K562 (cell line): ENCODE measurements around the gene CFAP221. TPM values are rescaled to one million over a fixed set of nuclear protein-coding genes. Genes with fewer than 3 reads are reported as not detected.

Source experiments
- ATAC-seq: fragments of 200-7000 bp; cut with Tn5 transposase; 3 replicates; pipeline ENCODE4 v1.9.1; 2020; ENCODE audit warnings: moderate library complexity
- BruUV-seq: library from RNA; stranded (reverse); fragments of 400-500 nt; replicated peaks from 2 replicates; lab custom pipeline; 2021; lab: Mats Ljungman, UMichigan
- CTCF ChIA-PET: fragments of 300-600 bp; formaldehyde crosslinking; extraction: SDS; loops from one replicate; lab custom pipeline; 2021; ENCODE audit warnings: low intra/inter-chr PET ratio; lab: Yijun Ruan, JAX
- POLR2A ChIA-PET: fragments of 300-600, 350-650 bp; sonication (Branson Sonifier 250); formaldehyde crosslinking; extraction: SDS; loops from one replicate; lab custom pipeline; 2021; ENCODE audit warnings: antibody characterized with exemption, inconsistent platforms; lab: Yijun Ruan, JAX
- DNase-seq, 4 experiments: peaks; one replicate each; pipeline versions ENCODE4 v3.0.0 to v3.0.0-alpha.2; 2011 to 2018; ENCODE audit warnings: low spot score in 3 of 4, mixed read lengths in 3 of 4; ENCODE audit errors: extremely low read depth in 1 of 4
- FAIRE-seq: peaks from 2 replicates; lab custom pipeline; 2011; peaks lifted over from hg19 to GRCh38; lab: Jason Lieb, UNC
- H2AFZ ChIP-seq: 2 replicates; pipeline ENCODE4 v1.6.0; 2011; ENCODE audit warnings: low read depth, low read length, control low read depth, inconsistent platforms
- H3K27ac ChIP-seq: fragments of 200-600 bp; 3 replicates; pipeline ENCODE4 v1.8.0; 2011; ENCODE audit warnings: low read depth, mild to moderate bottlenecking, control low read depth, inconsistent platforms, low read length, moderate library complexity, mixed read lengths; ENCODE audit errors: extremely low read depth
- H3K27me3 ChIP-seq, 2 experiments: fragments of 300-600 bp in 1 of 2; 2 replicates in 1 of 2; 3 replicates in 1 of 2; pipeline versions ENCODE4 v1.6.0 to v1.8.0; 2011; ENCODE audit warnings: inconsistent platforms in 2 of 2, low read length in 2 of 2, mild to moderate bottlenecking in 1 of 2, mixed read lengths in 1 of 2, moderate library complexity in 1 of 2; ENCODE audit not compliant: control insufficient read depth in 2 of 2, insufficient read depth in 2 of 2
- H3K36me3 ChIP-seq: fragments of 300-600 bp; 3 replicates; pipeline ENCODE4 v1.8.0; 2011; ENCODE audit warnings: mild to moderate bottlenecking, low read length, inconsistent platforms; ENCODE audit not compliant: control insufficient read depth, insufficient read depth
- H3K4me1 ChIP-seq, 2 experiments: fragments of 200-600 bp in 1 of 2; replicated peaks in 1 of 2; 2 replicates in 1 of 2; 3 replicates in 1 of 2; pipeline versions ENCODE4 v1.5.1 to v1.8.0; 2011; ENCODE audit warnings: inconsistent platforms in 2 of 2, low read length in 2 of 2, mild to moderate bottlenecking in 1 of 2, mixed read lengths in 1 of 2, moderate library complexity in 1 of 2; ENCODE audit not compliant: control insufficient read depth in 2 of 2, insufficient read depth in 2 of 2
- H3K4me2 ChIP-seq: 2 replicates; pipeline ENCODE4 v1.6.1; 2011; ENCODE audit warnings: low read length, control low read depth, inconsistent platforms, mixed read lengths; ENCODE audit not compliant: insufficient read depth
- H3K4me3 ChIP-seq: fragments of 200-600 bp; sonication (generic), shearing (Covaris generic); 2 replicates; pipeline ENCODE4 v1.5.1; 2016; ENCODE audit warnings: control low read depth, inconsistent platforms
- H3K79me2 ChIP-seq: fragments of 200-600 bp; 3 replicates; pipeline ENCODE4 v1.8.0; 2011; ENCODE audit warnings: low read length, inconsistent platforms; ENCODE audit not compliant: control insufficient read depth, insufficient read depth
- H3K9ac ChIP-seq, 2 experiments: 2 replicates each; pipeline versions ENCODE4 v1.6.0 to v1.6.1; 2011; ENCODE audit warnings: low read depth in 2 of 2, low read length in 2 of 2, control low read depth in 1 of 2, inconsistent platforms in 1 of 2, mild to moderate bottlenecking in 1 of 2, mixed read lengths in 1 of 2; ENCODE audit not compliant: insufficient read depth in 1 of 2
- H3K9me1 ChIP-seq: one replicate; pipeline ENCODE4 v1.6.0; 2011; ENCODE audit warnings: inconsistent platforms, mild to moderate bottlenecking, low read length, moderate library complexity; ENCODE audit not compliant: control insufficient read depth, insufficient read depth
- H3K9me3 ChIP-seq: replicated peaks from 2 replicates; pipeline ENCODE4 v1.5.1; 2011; ENCODE audit warnings: low read depth, low read length, inconsistent platforms; ENCODE audit not compliant: control insufficient read depth, insufficient read depth
- H4K20me1 ChIP-seq: replicated peaks from 2 replicates; pipeline ENCODE4 v1.6.1; 2011; ENCODE audit warnings: low read length, inconsistent platforms, mixed read lengths; ENCODE audit not compliant: control insufficient read depth, insufficient read depth
- KDM1A ChIP-seq, 2 experiments: fragments of 450-650 bp; IDR thresholded peaks; 2 replicates each; pipeline ENCODE4 v1.6.1; 2016; ENCODE audit warnings: mild to moderate bottlenecking in 2 of 2
- NELFE ChIP-seq: IDR thresholded peaks from 2 replicates; pipeline ENCODE4 v1.6.1; 2011; ENCODE audit warnings: mild to moderate bottlenecking; ENCODE audit not compliant: insufficient read depth, insufficient read length
- RBM25 ChIP-seq: fragments of 200-400 bp; formaldehyde crosslinking; IDR thresholded peaks from 2 replicates; pipeline ENCODE4 v1.6.1; 2018; ENCODE audit warnings: low read length, low read depth, moderate library complexity; ENCODE audit not compliant: severe bottlenecking
- RCOR1 ChIP-seq, 2 experiments: IDR thresholded peaks; 2 replicates each; pipeline ENCODE4 v1.6.1; 2012; ENCODE audit warnings: low read depth in 2 of 2, low read length in 2 of 2, borderline replicate concordance in 1 of 2, improper control_type of control experiment in 1 of 2
- WGBS: fragments of 100-300 bp; shearing (Covaris generic); methylation state at CpG from one replicate; pipeline ENCODE4 v1.1.6; 2016; ENCODE audit warnings: low coverage, mixed read lengths; ENCODE audit not compliant: insufficient coverage; ENCODE audit errors: missing lambda C conversion rate; 5-methylcytosine and 5-hydroxymethylcytosine counted together
- in situ Hi-C: fragments of 300-500 bp; cut with MboI; formaldehyde crosslinking; loops from 4 replicates; pipeline ENCODE4 v1.15.0; 2018; ENCODE audit warnings: inconsistent platforms, mixed read lengths
- intact Hi-C: fragments of 100-400 bp; cut with micrococcal nuclease; formaldehyde crosslinking; loops from 2 replicates; pipeline ENCODE4 v1.14.2; 2022
- polyA plus RNA-seq, 8 experiments: library from polyadenylated mRNA; depleted of rRNA in 4 of 8; stranded (reverse) in 5 of 8; unstranded in 3 of 8; fragments of >200 nt; fragmentation: Nextera tagmentation in 2 of 8; fragmentation: Illumina TruSeq in 1 of 8; extraction: Ambion mirVana in 2 of 8; extraction: Trizol in 1 of 8; gene quantifications; 2 replicates each; pipeline versions ENCODE4 v1.2.1 to v1.2.3, GENCODE V29; 2011 to 2014; ENCODE audit warnings: inconsistent platforms in 1 of 8, missing spikeins in 1 of 8
- total RNA-seq, 7 experiments: library from RNA; depleted of rRNA in 6 of 7; stranded (reverse); fragments of >200 nt in 6 of 7; fragmentation: Illumina TruSeq in 2 of 7; extraction: Trizol in 2 of 7; gene quantifications; 2 replicates each; pipeline versions ENCODE4 v1.2.1 to v1.2.3, GENCODE V29; 2011 to 2021; ENCODE audit warnings: low replicate concordance in 1 of 7
- TF ChIP-seq, protein P1 (sequence below), 2 experiments: IDR thresholded peaks in 1 of 2; conservative IDR thresholded peaks in 1 of 2; 2 replicates each; pipeline ENCODE4 v1.6.1; 2016; ENCODE audit warnings: low read depth in 2 of 2, mild to moderate bottlenecking in 1 of 2, missing compliant biosample characterization in 1 of 2, missing genetic modification characterization in 1 of 2, moderate library complexity in 1 of 2
- TF ChIP-seq, protein P2 (sequence below): sonication (generic); formaldehyde crosslinking; IDR thresholded peaks from 2 replicates; pipeline ENCODE4 v1.8.1; 2022; ENCODE audit warnings: missing genetic modification reagents
- TF ChIP-seq, protein P3 (sequence below): fragments of 450-650 bp; formaldehyde crosslinking; IDR thresholded peaks from 2 replicates; pipeline ENCODE4 v1.4.0; 2020; ENCODE audit warnings: mild to moderate bottlenecking, moderate library complexity
- TF ChIP-seq, protein P4 (sequence below): sonication (generic); formaldehyde crosslinking; IDR thresholded peaks from 2 replicates; pipeline ENCODE4 v1.8.0; 2023; ENCODE audit warnings: missing genetic modification reagents, mild to moderate bottlenecking, borderline replicate concordance

Gene CFAP221
- total and polyA plus RNA-seq, 9 of the 15 experiments (the other 6 are each of a cell fraction or from before 2014, with no cell fraction given): 0.09 to 1.4 (median 0.65) TPM

DNA sequence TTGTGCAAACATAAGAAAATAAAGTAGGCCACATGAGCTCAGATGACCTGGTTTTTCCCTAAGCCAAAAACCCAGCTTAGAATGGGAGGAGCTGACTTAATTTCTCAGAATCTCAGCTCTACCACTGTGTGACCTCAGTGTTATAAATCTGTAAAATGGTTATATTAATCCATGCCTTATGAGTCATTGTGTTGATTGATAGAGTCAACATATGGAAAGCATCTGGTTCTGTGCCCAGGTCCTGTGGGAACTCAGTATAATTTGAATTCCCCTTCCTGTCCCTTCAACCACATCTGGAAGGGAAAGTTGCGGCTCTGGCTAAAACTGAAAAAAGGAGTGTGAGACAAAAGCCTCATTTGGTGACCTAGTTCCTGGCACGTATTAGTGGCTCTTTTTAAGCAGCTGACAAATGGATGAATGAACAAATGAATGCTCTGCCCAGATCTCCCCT is 160.4 kb downstream of the CFAP221 start (continued):
- TF ChIP-seq, protein P1, sequence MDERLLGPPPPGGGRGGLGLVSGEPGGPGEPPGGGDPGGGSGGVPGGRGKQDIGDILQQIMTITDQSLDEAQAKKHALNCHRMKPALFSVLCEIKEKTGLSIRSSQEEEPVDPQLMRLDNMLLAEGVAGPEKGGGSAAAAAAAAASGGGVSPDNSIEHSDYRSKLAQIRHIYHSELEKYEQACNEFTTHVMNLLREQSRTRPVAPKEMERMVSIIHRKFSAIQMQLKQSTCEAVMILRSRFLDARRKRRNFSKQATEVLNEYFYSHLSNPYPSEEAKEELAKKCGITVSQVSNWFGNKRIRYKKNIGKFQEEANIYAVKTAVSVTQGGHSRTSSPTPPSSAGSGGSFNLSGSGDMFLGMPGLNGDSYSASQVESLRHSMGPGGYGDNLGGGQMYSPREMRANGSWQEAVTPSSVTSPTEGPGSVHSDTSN (CRISPR knock-in tag; IDR thresholded peaks at IDR 0.05; ENCODE audit: low read depth): no peak
- TF ChIP-seq, protein P1 (tag; conservative IDR thresholded peaks at IDR 0.05; ENCODE audit: low read depth): no peak
- TF ChIP-seq RBM25 (peak; percentile 4), NELFE (no peak), RCOR1 (IDR thresholded peaks at IDR 0.05; ENCODE audit: borderline replicate concordance in 1 of 2, low read depth in 2 of 2, low read length in 2 of 2) (no peak)
- TF ChIP-seq, all 486 proteins: peak for 2

DNA sequence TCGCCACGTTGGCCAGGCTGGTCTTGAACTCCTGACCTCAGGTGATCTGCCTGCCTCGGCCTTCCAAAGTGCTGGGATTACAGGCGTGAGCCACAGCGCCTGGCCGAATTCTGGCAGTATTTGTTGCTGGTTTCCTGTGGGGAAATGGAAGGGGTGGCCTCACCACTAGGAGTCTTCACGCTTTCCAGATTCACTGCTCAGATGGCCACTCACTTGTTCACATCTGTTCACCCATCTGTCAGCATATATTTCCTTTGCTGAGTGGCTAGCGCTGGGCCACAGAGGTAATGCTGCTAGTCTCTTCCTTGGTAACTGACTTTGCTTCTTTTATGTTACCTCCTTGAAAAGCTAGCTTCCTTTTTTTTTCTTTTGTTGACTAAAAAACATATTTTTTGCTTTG is 162.0 kb downstream of the CFAP221 start:
- 19% methylated on average over 8 of the region's 8 CpGs for WGBS
- no peak for FAIRE-seq
- CTCF ChIA-PET: no interaction called here
- no peak for TF ChIP-seq KDM1A (IDR thresholded peaks at IDR 0.05)
- TF ChIP-seq, protein P2, sequence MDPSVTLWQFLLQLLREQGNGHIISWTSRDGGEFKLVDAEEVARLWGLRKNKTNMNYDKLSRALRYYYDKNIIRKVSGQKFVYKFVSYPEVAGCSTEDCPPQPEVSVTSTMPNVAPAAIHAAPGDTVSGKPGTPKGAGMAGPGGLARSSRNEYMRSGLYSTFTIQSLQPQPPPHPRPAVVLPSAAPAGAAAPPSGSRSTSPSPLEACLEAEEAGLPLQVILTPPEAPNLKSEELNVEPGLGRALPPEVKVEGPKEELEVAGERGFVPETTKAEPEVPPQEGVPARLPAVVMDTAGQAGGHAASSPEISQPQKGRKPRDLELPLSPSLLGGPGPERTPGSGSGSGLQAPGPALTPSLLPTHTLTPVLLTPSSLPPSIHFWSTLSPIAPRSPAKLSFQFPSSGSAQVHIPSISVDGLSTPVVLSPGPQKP: no peak
- TF ChIP-seq, protein P3, sequence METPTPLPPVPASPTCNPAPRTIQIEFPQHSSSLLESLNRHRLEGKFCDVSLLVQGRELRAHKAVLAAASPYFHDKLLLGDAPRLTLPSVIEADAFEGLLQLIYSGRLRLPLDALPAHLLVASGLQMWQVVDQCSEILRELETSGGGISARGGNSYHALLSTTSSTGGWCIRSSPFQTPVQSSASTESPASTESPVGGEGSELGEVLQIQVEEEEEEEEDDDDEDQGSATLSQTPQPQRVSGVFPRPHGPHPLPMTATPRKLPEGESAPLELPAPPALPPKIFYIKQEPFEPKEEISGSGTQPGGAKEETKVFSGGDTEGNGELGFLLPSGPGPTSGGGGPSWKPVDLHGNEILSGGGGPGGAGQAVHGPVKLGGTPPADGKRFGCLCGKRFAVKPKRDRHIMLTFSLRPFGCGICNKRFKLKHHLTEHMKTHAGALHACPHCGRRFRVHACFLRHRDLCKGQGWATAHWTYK (CRISPR knock-in tag): no peak
- TF ChIP-seq, protein P4, sequence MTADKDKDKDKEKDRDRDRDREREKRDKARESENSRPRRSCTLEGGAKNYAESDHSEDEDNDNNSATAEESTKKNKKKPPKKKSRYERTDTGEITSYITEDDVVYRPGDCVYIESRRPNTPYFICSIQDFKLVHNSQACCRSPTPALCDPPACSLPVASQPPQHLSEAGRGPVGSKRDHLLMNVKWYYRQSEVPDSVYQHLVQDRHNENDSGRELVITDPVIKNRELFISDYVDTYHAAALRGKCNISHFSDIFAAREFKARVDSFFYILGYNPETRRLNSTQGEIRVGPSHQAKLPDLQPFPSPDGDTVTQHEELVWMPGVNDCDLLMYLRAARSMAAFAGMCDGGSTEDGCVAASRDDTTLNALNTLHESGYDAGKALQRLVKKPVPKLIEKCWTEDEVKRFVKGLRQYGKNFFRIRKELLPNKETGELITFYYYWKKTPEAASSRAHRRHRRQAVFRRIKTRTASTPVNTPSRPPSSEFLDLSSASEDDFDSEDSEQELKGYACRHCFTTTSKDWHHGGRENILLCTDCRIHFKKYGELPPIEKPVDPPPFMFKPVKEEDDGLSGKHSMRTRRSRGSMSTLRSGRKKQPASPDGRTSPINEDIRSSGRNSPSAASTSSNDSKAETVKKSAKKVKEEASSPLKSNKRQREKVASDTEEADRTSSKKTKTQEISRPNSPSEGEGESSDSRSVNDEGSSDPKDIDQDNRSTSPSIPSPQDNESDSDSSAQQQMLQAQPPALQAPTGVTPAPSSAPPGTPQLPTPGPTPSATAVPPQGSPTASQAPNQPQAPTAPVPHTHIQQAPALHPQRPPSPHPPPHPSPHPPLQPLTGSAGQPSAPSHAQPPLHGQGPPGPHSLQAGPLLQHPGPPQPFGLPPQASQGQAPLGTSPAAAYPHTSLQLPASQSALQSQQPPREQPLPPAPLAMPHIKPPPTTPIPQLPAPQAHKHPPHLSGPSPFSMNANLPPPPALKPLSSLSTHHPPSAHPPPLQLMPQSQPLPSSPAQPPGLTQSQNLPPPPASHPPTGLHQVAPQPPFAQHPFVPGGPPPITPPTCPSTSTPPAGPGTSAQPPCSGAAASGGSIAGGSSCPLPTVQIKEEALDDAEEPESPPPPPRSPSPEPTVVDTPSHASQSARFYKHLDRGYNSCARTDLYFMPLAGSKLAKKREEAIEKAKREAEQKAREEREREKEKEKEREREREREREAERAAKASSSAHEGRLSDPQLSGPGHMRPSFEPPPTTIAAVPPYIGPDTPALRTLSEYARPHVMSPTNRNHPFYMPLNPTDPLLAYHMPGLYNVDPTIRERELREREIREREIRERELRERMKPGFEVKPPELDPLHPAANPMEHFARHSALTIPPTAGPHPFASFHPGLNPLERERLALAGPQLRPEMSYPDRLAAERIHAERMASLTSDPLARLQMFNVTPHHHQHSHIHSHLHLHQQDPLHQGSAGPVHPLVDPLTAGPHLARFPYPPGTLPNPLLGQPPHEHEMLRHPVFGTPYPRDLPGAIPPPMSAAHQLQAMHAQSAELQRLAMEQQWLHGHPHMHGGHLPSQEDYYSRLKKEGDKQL (CRISPR knock-in tag): no peak

More for the DNA sequence above, 162.0 kb downstream of the CFAP221 start:
- H3K27ac ChIP-seq: no peak overlapping the region
- H3K4me1 ChIP-seq: peaks cover 0 to 4% of the 10 kb centered on the region in 2 experiments; a peak in 3 of 5 replicates
- intact Hi-C loops (no loop called here), in situ Hi-C loops (no loop called here)
- ATAC-seq: no peak
- no peaks in the 10 kb centered on the region for H3K79me2 ChIP-seq
- peaks cover 7% of the 10 kb centered on the region in 2 experiments; a peak in 3 of 5 replicates for H3K27me3 ChIP-seq
- BruUV-seq: no TSS peak
- peaks cover 4% of the 10 kb centered on the region; the same call in 1 of the 2 replicates for H3K9me3 ChIP-seq
- H3K9me1 ChIP-seq: no peaks in the 10 kb centered on the region
- H3K9ac ChIP-seq: no peak overlapping the region
- H3K4me2 ChIP-seq: no peak overlapping the region
- H3K36me3 ChIP-seq: no peaks in the 10 kb centered on the region
- no peak for DNase-seq
- no peaks in the 10 kb centered on the region for H4K20me1 ChIP-seq
- no peak overlapping the region for H2AFZ ChIP-seq
- POLR2A ChIA-PET: no interaction called here
- H3K4me3 ChIP-seq: no peak overlapping the region
